HG03571 (cell line): ENCODE results near the gene PALS2.

Experiments used
- ATAC-seq: cut with Tn5 transposase; IDR thresholded peaks from one replicate; pipeline ENCODE4 v1.9.1; 2021; ENCODE audit not compliant: unreplicated experiment

The PALS2 gene

GRCh38 chr7:24572997-24573553 lies at the start of gene PALS2:
Gene PALS2 (plus strand): TSS chr7:24573452. CDS start chr7:24623668, 50,216 bp downstream.
- peak; percentile 31 for ATAC-seq

DNA sequence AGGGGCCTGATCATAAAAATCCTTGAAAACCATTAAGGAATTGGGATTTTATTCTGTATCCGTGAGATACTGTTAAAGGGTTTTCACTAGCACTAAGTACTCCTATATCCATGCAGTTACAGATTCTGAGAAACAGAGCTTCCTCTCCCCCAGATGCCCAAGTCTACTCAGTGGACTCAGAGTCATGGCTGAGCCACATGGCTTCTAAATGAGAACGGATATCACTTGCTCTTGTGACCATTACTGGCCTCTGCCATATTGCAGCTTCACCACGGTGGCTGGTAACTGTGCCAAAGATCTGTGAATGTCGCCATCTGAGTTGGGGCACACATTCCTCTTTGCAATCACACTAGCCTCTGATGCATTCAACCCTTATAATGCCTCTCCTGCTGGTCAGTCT lies 42.0 kb upstream of the PALS2 start:
- ATAC-seq, result no peak

DNA sequence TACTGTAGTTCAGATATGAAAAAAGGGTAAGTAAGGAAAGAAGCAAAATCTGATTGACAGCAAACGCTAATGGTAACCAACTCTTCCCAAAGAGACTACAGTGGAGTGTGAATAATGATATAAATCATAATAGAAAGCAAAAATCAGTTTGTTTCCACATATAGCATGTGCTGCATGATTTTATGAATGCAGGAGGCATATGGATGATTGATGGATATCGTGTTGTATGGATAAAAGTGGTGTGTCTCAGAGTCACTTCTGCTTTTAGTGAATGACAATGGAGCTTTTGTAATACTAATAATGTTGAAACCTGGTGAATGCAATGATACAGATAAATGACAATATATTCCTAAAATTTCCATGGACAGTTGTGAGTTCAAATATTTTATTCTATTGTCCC lies 36.6 kb upstream of the PALS2 start:
- ATAC-seq, result no peak

GRCh38 chr7:24540956-24541355 lies 32.3 kb upstream of the PALS2 start:
- ATAC-seq, result no peak

DNA sequence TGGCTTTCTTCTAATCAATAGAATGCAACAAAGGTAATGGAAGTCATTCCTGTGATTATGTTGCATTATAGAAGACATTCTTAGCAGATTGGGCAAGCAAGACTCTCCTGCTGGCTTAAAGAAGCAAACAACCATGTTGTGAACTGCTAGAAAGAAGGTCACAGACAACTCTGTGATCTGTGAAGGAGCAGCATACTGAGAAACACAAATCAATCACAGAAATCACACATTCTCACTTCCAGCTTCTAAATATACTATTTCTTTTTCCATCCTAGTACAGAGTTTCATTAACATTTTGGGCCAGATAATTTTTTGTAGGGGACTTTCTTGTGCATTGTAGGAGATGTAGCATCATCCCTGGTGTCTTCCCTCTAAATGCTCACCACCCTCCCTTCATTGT lies 28.0 kb upstream of the PALS2 start:
- ATAC-seq, result no peak

GRCh38 chr7:24548390-24548789 lies 24.9 kb upstream of the PALS2 start:
- ATAC-seq, result no peak

DNA sequence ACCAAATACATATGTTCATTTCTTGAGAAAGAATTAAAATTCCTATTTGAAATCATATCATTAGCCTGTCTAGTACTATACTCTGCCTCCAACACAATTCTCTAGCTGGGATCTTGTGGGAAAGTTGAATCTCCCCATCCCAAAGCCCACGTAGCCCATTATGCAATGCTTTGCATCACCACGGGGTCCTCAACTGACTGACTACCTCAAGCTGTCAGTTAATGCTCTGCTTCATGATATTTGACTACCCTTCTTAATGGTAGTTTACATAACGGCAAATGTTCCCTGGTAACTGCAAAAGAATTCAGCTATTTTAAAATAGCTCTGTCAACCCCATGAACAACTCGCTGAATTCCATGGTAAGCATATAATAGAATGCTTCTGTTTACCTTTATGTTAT lies 23.3 kb upstream of the PALS2 start:
- ATAC-seq, result no peak

DNA sequence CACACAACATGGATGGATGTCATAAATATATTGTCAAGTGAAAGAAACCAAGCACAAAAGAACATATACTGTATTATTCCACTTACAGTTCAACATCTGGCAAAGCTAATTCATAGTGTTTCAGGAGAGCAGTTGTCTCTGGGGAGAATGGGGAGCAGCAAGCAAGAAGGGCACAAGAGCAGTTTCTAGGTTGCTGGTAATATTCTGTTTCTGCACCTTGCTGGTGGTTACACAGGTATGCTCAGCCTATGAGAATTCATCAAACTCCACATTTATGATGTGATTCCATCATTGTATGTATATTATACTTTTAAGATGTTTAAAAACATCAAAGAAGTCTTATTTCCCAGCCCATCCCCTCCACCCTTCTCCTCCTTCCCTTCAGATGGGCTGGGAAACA lies 18.1 kb upstream of the PALS2 start:
- ATAC-seq, result no peak

DNA sequence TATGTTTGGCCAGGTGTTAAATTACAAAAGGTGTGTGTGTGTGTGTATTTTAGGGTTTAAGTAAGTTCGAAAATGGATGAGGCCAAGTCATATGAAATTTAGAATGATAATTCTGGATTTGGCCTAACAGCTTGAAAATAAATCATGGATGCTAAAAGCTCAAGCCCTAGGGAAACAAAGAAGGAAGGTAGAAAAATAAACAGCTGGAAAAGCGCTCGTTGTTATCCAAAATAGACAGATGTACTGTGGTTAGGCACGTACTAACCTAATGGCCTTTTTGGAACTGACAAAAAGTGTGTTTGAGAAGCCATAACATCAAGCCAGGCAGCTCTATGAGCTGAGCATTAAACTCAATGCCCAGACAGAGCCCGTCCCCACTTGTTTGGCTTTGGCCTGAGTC lies 17.5 kb upstream of the PALS2 start:
- no peak for ATAC-seq

GRCh38 chr7:24560772-24561171 lies 12.5 kb upstream of the PALS2 start:
- no peak for ATAC-seq

GRCh38 chr7:24566274-24566673 lies 7.0 kb upstream of the PALS2 start:
- ATAC-seq, result no peak

GRCh38 chr7:24570983-24571382 lies 2.3 kb upstream of the PALS2 start:
- ATAC-seq, result no peak

GRCh38 chr7:24572016-24572392 lies 1.2 kb upstream of the PALS2 start:
- no peak for ATAC-seq

DNA sequence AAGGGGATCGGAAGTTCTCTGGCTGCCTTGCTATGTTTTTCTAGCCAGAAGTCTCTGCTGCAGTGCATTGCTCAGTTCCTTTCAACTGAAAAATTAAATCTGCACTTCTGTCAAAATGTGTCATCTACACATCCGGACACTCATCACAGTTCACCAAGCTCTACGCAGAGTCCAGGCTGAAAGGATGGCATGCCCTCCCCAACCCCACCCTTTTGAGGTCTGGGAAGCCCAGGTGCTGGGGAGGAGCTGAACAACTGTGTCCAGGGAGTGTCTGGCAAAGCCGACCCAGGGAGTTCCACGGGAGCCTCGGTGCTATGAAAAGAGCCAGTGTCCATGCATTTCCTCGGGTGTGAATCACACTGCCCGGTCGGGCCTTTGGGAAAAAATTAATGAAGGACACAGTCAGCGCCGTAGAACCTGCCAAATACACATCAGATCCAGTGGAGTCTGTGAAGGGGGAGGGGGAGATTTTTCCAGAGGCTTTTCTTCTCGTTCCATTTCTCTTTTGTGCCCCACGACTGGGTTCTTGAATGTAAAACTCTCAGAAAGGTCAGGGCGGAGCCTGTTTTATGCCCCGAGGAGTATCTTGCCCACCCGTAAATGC lies 757 bp upstream of the PALS2 start:
- no peak for ATAC-seq

GRCh38 chr7:24573554-24574338 lies 494 bp downstream of the PALS2 start:
- ATAC-seq, result peak; percentile 20

DNA sequence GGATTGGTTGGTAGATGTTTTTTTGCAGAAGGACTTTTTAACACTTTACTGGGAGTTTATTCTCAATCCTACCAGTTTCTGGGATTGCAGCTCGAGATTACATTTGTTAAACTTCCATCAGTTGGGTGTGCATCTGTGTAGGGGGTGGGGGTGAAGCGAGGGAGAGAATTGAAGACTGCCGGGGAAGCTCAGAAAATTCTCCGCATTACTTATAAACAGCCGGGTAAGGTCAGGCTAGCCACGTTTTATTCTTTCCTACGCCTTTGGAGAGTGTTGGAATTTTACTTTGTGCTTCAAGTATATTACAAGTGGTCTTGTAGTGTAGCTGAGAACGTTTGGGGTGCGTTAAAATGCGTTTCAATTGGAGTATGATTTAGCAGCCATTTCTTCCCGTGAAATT lies 1.1 kb downstream of the PALS2 start:
- no peak for ATAC-seq

DNA sequence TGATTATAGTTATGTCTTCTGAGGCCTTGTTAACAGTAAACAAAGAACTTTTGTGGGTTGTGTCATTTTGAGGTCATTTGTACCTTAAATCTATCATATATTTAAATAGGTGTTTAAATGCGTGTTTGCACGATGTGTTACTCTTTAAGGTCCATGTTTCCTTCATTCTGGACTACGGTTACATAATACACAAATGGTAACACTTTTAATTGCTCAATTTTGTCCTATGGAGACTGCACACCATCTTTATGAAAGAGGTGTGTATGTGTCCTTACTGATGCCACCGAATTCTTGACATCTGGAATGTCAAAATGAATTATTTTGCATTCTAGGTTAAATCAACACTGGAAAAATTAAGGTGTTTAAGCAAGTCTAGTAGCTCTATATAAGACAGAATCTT lies 1.7 kb downstream of the PALS2 start:
- ATAC-seq, result no peak

DNA sequence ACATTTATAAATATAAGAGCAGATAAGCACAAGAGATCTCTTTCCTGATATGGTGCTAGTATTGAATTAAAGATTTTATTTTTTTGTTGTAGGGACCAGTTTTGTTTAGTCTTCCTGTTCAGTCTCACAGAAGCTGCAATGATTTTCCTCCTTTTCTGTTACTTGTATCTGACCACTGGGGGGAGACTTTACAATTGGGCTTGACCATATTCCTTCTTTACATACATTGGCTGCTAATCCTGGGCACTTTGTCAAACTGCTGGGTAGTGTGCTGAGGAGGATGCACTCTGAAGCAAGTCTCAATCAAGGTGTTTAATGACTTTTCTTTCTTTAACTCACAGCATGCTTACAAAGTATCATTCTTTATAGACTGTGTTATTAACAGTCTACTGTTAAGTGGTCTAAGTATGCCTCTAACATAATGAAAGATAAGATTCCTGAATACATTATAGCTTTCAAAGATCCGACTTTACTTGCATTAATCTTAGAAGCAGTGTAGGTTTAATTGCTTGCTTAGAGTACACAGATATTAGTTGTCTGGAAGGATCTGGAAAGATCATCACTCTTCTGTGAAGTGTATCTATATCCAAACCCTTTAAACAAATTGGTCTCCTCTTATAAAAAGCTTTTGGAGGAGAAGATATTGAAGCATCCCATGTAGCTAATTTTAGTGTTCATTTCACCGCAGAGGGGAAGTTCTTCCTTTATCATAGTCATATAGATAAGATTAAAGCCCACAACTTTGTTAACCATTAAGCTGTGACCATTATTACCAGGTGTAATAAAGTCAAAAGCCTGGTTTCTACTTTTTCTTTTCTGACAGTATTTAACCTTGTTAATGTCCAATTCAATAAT lies 3.1 kb downstream of the PALS2 start:
- peak; percentile 29 for ATAC-seq

- no peak for ATAC-seq
Measured at GRCh38 chr7:24578052-24578451, 4.8 kb downstream of the PALS2 start.

DNA sequence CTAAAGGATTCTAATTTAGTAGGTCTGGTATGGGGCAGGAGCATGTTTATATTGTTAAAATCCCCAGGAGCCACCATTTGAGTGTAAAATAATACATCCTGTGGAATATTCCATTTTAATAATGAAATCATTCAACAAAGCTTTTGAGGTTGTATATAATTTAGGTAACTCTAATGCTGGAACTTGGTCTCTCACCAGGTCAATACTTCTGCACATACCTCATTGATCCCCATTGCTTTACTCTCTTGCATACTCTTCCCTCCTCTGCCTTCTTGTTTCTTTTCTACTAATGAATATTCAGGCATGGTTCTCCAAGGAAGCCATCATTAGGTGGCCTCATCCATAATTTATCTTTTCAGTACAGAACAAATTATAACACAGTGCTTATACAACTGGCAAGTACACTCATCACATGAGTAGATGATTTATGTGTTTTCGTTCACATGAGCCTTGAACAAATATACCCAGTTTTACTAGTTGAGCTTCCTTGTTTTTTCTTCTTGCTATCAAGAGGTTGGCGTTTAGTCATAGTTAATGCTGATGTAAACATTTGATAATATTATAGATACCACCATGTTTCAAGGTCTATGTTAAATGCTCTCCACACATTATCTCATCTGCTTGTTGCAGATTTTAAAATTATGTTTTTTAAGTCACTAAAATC lies 7.2 kb downstream of the PALS2 start:
- ATAC-seq, result no peak

GRCh38 chr7:24582166-24582565 lies 8.9 kb downstream of the PALS2 start:
- no peak for ATAC-seq
